ENCODE results near the gene SLC25A53.
A peak's percentile ranks its signal among the peaks of the same experiment; 100 is the strongest.
"Not testable (repeated sequence)": the region's sequence is repeated elsewhere in the genome, so short reads cannot be mapped to it uniquely, and the experiment has no call there.

SLC25A53 gene

GRCh38 chrX:104113222-104113965 lies 43.4 kb downstream of the SLC25A53 start:
- H3K36me3 Mint-ChIP-seq (ENCODE audit: insufficient read depth) = peaks cover 4% of the 10 kb centered on the region
- ATAC-seq (replicated peaks) = peak; percentile 55
- peak overlapping the region; percentile 90 to 94 for H3K4me3 Mint-ChIP-seq
- no peaks in the 10 kb centered on the region for H3K9me3 Mint-ChIP-seq
- DNase-seq = peak; percentile 39 to 51 (median 39)
- peaks cover 22 to 35% of the 10 kb centered on the region in 2 donors for H3K4me1 Mint-ChIP-seq (ENCODE audit: low read depth in 2 of 2)
- no peaks in the 10 kb centered on the region for H3K27me3 Mint-ChIP-seq
- H3K27ac Mint-ChIP-seq = peak overlapping the region; percentile 92 to 97

- H3K27ac Mint-ChIP-seq = peak within 1 kb of the TSS; percentile 92 to 97
- peaks cover 21 to 36% of the 10 kb centered on the region in 2 donors for H3K4me1 Mint-ChIP-seq (ENCODE audit: low read depth in 2 of 2)
- no peaks in the 10 kb centered on the region for H3K9me3 Mint-ChIP-seq
- peaks cover 4% of the 10 kb centered on the region for H3K36me3 Mint-ChIP-seq (ENCODE audit: insufficient read depth)
- H3K4me3 Mint-ChIP-seq = peak within 1 kb of the TSS; percentile 90 to 94
- peak in 2 of 3 experiments; percentile 12 to 24 for DNase-seq
- no peaks in the 10 kb centered on the region for H3K27me3 Mint-ChIP-seq
- peak; percentile 40 for ATAC-seq (replicated peaks)
Measured at GRCh38 chrX:104112326-104112951, 44.4 kb downstream of the SLC25A53 start, which contains the start of gene ZCCHC18. ZCCHC18 (plus strand) TSS chrX:104112523; CDS start chrX:104114112, 1,589 bp downstream.

GRCh38 chrX:104110491-104111240 lies 46.1 kb downstream of the SLC25A53 start:
- DNase-seq (peak; percentile 1 to 53 (median 7)), ATAC-seq (replicated peaks) (peak; percentile 63)
- Mint-ChIP-seq H3K27ac (peak overlapping the region; percentile 92 to 97), H3K4me1 (ENCODE audit: low read depth in 2 of 2) (peaks cover 29 to 46% of the 10 kb centered on the region in 2 donors), H3K4me3 (peak overlapping the region; percentile 90 to 94)
- H3K36me3 Mint-ChIP-seq (ENCODE audit: insufficient read depth); H3K27me3 Mint-ChIP-seq; H3K9me3 Mint-ChIP-seq: not testable (repeated sequence)

GRCh38 chrX:104108955-104109354 lies 47.9 kb downstream of the SLC25A53 start:
- Mint-ChIP-seq H3K4me1 (ENCODE audit: low read depth in 2 of 2) (peaks cover 29 to 40% of the 10 kb centered on the region in 2 donors), H3K27me3 (no peaks in the 10 kb centered on the region), H3K36me3 (ENCODE audit: insufficient read depth) (peaks cover 4% of the 10 kb centered on the region), H3K27ac (peak overlapping the region; percentile 51 to 97), H3K4me3 (peak overlapping the region; percentile 90 to 94), H3K9me3 (no peaks in the 10 kb centered on the region)
- DNase-seq = peak in 1 of 3 experiments; percentile 7
- ATAC-seq (replicated peaks) = peak; percentile 23

- Mint-ChIP-seq H3K36me3 (ENCODE audit: insufficient read depth) (peaks cover 2% of the 10 kb centered on the region), H3K4me1 (ENCODE audit: low read depth in 2 of 2) (peaks cover 24 to 26% of the 10 kb centered on the region in 2 donors), H3K9me3 (no peaks in the 10 kb centered on the region), H3K27me3 (no peaks in the 10 kb centered on the region), H3K4me3 (no peak overlapping the region), H3K27ac (peak overlapping the region; percentile 86 to 97)
- ATAC-seq (replicated peaks) = no peak
- DNase-seq = no peak
Measured at GRCh38 chrX:104105330-104106262, 51.2 kb downstream of the SLC25A53 start.

- Mint-ChIP-seq H3K27me3 (no peaks in the 10 kb centered on the region), H3K36me3 (ENCODE audit: insufficient read depth) (no peaks in the 10 kb centered on the region), H3K4me1 (ENCODE audit: low read depth in 2 of 2) (peaks cover 19 to 20% of the 10 kb centered on the region in 2 donors), H3K9me3 (no peaks in the 10 kb centered on the region), H3K4me3 (no peak overlapping the region), H3K27ac (no peak overlapping the region)
- ATAC-seq (replicated peaks) (no peak), DNase-seq (no peak)
Measured at GRCh38 chrX:104104676-104105075, 52.1 kb downstream of the SLC25A53 start.

GRCh38 chrX:104098919-104099318 lies 57.9 kb downstream of the SLC25A53 start:
- ATAC-seq (replicated peaks) = peak; percentile 42
- H3K9me3 Mint-ChIP-seq = no peaks in the 10 kb centered on the region

GRCh38 chrX:104098151-104098808 lies 58.5 kb downstream of the SLC25A53 start:
- ATAC-seq (replicated peaks) (peak; percentile 73), DNase-seq (peak; percentile 39 to 50 (median 47))
- H3K27me3 Mint-ChIP-seq = no peaks in the 10 kb centered on the region
- peaks cover 2% of the 10 kb centered on the region for H3K36me3 Mint-ChIP-seq (ENCODE audit: insufficient read depth)
- H3K9me3 Mint-ChIP-seq = no peaks in the 10 kb centered on the region
- peak overlapping the region in 1 of 2 donors; percentile 86 for H3K27ac Mint-ChIP-seq
- no peak overlapping the region for H3K4me3 Mint-ChIP-seq
- H3K4me1 Mint-ChIP-seq (ENCODE audit: low read depth in 2 of 2) = peaks cover 2 to 4% of the 10 kb centered on the region in 2 donors

More at GRCh38 chrX:104098919-104099318, 57.9 kb downstream of the SLC25A53 start:
- H3K36me3 Mint-ChIP-seq (ENCODE audit: insufficient read depth) = peaks cover 2% of the 10 kb centered on the region
- H3K27ac Mint-ChIP-seq = peak overlapping the region in 1 of 2 donors; percentile 86
- no peak overlapping the region for H3K4me3 Mint-ChIP-seq
- no peaks in the 10 kb centered on the region for H3K27me3 Mint-ChIP-seq
- DNase-seq = no peak
- H3K4me1 Mint-ChIP-seq (ENCODE audit: low read depth in 2 of 2) = peaks cover 2 to 4% of the 10 kb centered on the region in 2 donors

GRCh38 chrX:104085919-104086318 lies 70.9 kb downstream of the SLC25A53 start:
- H3K4me1 Mint-ChIP-seq (ENCODE audit: low read depth in 2 of 2) = no peaks in the 10 kb centered on the region
- no peaks in the 10 kb centered on the region for H3K9me3 Mint-ChIP-seq
- H3K4me3 Mint-ChIP-seq = no peak overlapping the region
- peaks cover 10 to 15% of the 10 kb centered on the region in 2 donors for H3K27me3 Mint-ChIP-seq
- H3K27ac Mint-ChIP-seq = no peak overlapping the region
- no peak for DNase-seq
- no peaks in the 10 kb centered on the region for H3K36me3 Mint-ChIP-seq (ENCODE audit: insufficient read depth)
- no peak for ATAC-seq (replicated peaks)

GRCh38 chrX:104085477-104085876 lies 71.3 kb downstream of the SLC25A53 start:
- Mint-ChIP-seq H3K36me3 (ENCODE audit: insufficient read depth) (no peaks in the 10 kb centered on the region), H3K27ac (no peak overlapping the region), H3K4me1 (ENCODE audit: low read depth in 2 of 2) (no peaks in the 10 kb centered on the region), H3K9me3 (no peaks in the 10 kb centered on the region), H3K4me3 (no peak overlapping the region), H3K27me3 (peaks cover 10 to 15% of the 10 kb centered on the region in 2 donors)
- DNase-seq (no peak), ATAC-seq (replicated peaks) (no peak)

GRCh38 chrX:104084534-104085277 lies 72.1 kb downstream of the SLC25A53 start:
- Mint-ChIP-seq H3K4me3 (no peak overlapping the region), H3K9me3 (no peaks in the 10 kb centered on the region), H3K27me3 (peaks cover 10 to 15% of the 10 kb centered on the region in 2 donors), H3K27ac (no peak overlapping the region), H3K36me3 (ENCODE audit: insufficient read depth) (no peaks in the 10 kb centered on the region), H3K4me1 (ENCODE audit: low read depth in 2 of 2) (no peaks in the 10 kb centered on the region)
- DNase-seq (no peak), ATAC-seq (replicated peaks) (no peak)

All from effector memory CD8-positive, alpha-beta T cell (primary cell).